Stimulated activated memory B cell treated with anti-CD40 and anti-IgM and Interleukin-4, amounts not matched to agents 10 μg/mL and 1 μg/mL and 100 μg/mL, for 72 hours (primary cell): ENCODE data around the gene CERS5.

ENCODE experiments used
- ATAC-seq: fragments of 150-1000 bp; cut with Tn5 transposase; 2 replicates; pipeline ENCODE4 v1.10.0; 2021
- H3K27ac Mint-ChIP-seq: one replicate; pipeline ENCODE4 v1.8.0; 2022; ENCODE audit warnings: mild to moderate bottlenecking, mixed read lengths
- H3K27me3 Mint-ChIP-seq: one replicate; pipeline ENCODE4 v1.8.0; 2022; ENCODE audit warnings: mixed read lengths
- H3K36me3 Mint-ChIP-seq: one replicate; pipeline ENCODE4 v1.8.0; 2022; ENCODE audit warnings: mixed read lengths
- H3K4me1 Mint-ChIP-seq: one replicate; pipeline ENCODE4 v1.8.0; 2022; ENCODE audit warnings: mixed read lengths
- H3K4me3 Mint-ChIP-seq: one replicate; pipeline ENCODE4 v1.8.0; 2022; ENCODE audit warnings: mild to moderate bottlenecking, moderate library complexity, mixed read lengths
- H3K9me3 Mint-ChIP-seq: one replicate; pipeline ENCODE4 v1.8.0; 2022; ENCODE audit warnings: mixed read lengths

CERS5 gene

GRCh38 chr12:50195832-50196231 lies 28.7 kb upstream of the CERS5 start:
- ATAC-seq, result no peak
- H3K27ac Mint-ChIP-seq, result no peak overlapping the region
- H3K9me3 Mint-ChIP-seq, result no peaks in the 10 kb centered on the region
- H3K27me3 Mint-ChIP-seq, result no peaks in the 10 kb centered on the region
- H3K4me1 Mint-ChIP-seq, result no peaks in the 10 kb centered on the region
- H3K4me3 Mint-ChIP-seq, result no peak overlapping the region
- H3K36me3 Mint-ChIP-seq, result peaks cover 32% of the 10 kb centered on the region

GRCh38 chr12:50192908-50193307 lies 25.7 kb upstream of the CERS5 start:
- H3K9me3 Mint-ChIP-seq, result no peaks in the 10 kb centered on the region
- ATAC-seq, result no peak
- no peaks in the 10 kb centered on the region for H3K27me3 Mint-ChIP-seq
- H3K4me3 Mint-ChIP-seq, result no peak overlapping the region
- H3K4me1 Mint-ChIP-seq, result peaks cover 15% of the 10 kb centered on the region
- no peak overlapping the region for H3K27ac Mint-ChIP-seq
- H3K36me3 Mint-ChIP-seq, result peaks cover 26% of the 10 kb centered on the region

- Mint-ChIP-seq H3K27ac (no peak overlapping the region), H3K36me3 (peaks cover 26% of the 10 kb centered on the region), H3K27me3 (no peaks in the 10 kb centered on the region), H3K9me3 (no peaks in the 10 kb centered on the region), H3K4me3 (no peak overlapping the region), H3K4me1 (peaks cover 21% of the 10 kb centered on the region)
- no peak for ATAC-seq
Measured at GRCh38 chr12:50192236-50192635, 25.1 kb upstream of the CERS5 start.

- no peaks in the 10 kb centered on the region for H3K9me3 Mint-ChIP-seq
- H3K4me3 Mint-ChIP-seq, result no peak overlapping the region
- peaks cover 33% of the 10 kb centered on the region for H3K4me1 Mint-ChIP-seq
- H3K36me3 Mint-ChIP-seq, result peaks cover 18% of the 10 kb centered on the region
- H3K27ac Mint-ChIP-seq, result no peak overlapping the region
- H3K27me3 Mint-ChIP-seq, result no peaks in the 10 kb centered on the region
- no peak for ATAC-seq
Measured at GRCh38 chr12:50190859-50191258, 23.7 kb upstream of the CERS5 start.

GRCh38 chr12:50188875-50189575 lies 21.9 kb upstream of the CERS5 start:
- H3K4me3 Mint-ChIP-seq, result peak overlapping the region; percentile 52
- H3K4me1 Mint-ChIP-seq, result peaks cover 48% of the 10 kb centered on the region
- no peaks in the 10 kb centered on the region for H3K27me3 Mint-ChIP-seq
- H3K36me3 Mint-ChIP-seq, result peaks cover 18% of the 10 kb centered on the region
- peak; percentile 44 for ATAC-seq
- peak overlapping the region; percentile 84 for H3K27ac Mint-ChIP-seq
- no peaks in the 10 kb centered on the region for H3K9me3 Mint-ChIP-seq

GRCh38 chr12:50188241-50188781 lies 21.1 kb upstream of the CERS5 start:
- peaks cover 52% of the 10 kb centered on the region for H3K4me1 Mint-ChIP-seq
- H3K9me3 Mint-ChIP-seq, result no peaks in the 10 kb centered on the region
- no peak for ATAC-seq
- H3K27me3 Mint-ChIP-seq, result no peaks in the 10 kb centered on the region
- peaks cover 18% of the 10 kb centered on the region for H3K36me3 Mint-ChIP-seq
- peak overlapping the region; percentile 84 for H3K27ac Mint-ChIP-seq
- no peak overlapping the region for H3K4me3 Mint-ChIP-seq

- peaks cover 11% of the 10 kb centered on the region for H3K36me3 Mint-ChIP-seq
- H3K9me3 Mint-ChIP-seq, result no peaks in the 10 kb centered on the region
- H3K27me3 Mint-ChIP-seq, result no peaks in the 10 kb centered on the region
- peaks cover 52% of the 10 kb centered on the region for H3K4me1 Mint-ChIP-seq
- peak overlapping the region; percentile 26 for H3K4me3 Mint-ChIP-seq
- peak; percentile 90 for ATAC-seq
- H3K27ac Mint-ChIP-seq, result peak overlapping the region; percentile 84
Measured at GRCh38 chr12:50187084-50187900, 20.1 kb upstream of the CERS5 start.

- Mint-ChIP-seq H3K4me3 (no peak overlapping the region), H3K36me3 (peaks cover 6% of the 10 kb centered on the region), H3K27ac (peak overlapping the region; percentile 84), H3K27me3 (no peaks in the 10 kb centered on the region), H3K4me1 (peaks cover 52% of the 10 kb centered on the region), H3K9me3 (no peaks in the 10 kb centered on the region)
- ATAC-seq, result no peak
Measured at GRCh38 chr12:50186681-50187080, 19.5 kb upstream of the CERS5 start.

GRCh38 chr12:50185970-50186663 lies 18.9 kb upstream of the CERS5 start:
- H3K27ac Mint-ChIP-seq, result peak overlapping the region; percentile 84
- H3K9me3 Mint-ChIP-seq, result no peaks in the 10 kb centered on the region
- ATAC-seq, result no peak
- H3K4me1 Mint-ChIP-seq, result peaks cover 52% of the 10 kb centered on the region
- H3K4me3 Mint-ChIP-seq, result no peak overlapping the region
- no peaks in the 10 kb centered on the region for H3K27me3 Mint-ChIP-seq
- peaks cover 10% of the 10 kb centered on the region for H3K36me3 Mint-ChIP-seq

- H3K4me3 Mint-ChIP-seq, result no peak overlapping the region
- no peaks in the 10 kb centered on the region for H3K27me3 Mint-ChIP-seq
- peaks cover 13% of the 10 kb centered on the region for H3K36me3 Mint-ChIP-seq
- peak overlapping the region; percentile 84 for H3K27ac Mint-ChIP-seq
- ATAC-seq, result no peak
- H3K4me1 Mint-ChIP-seq, result peaks cover 52% of the 10 kb centered on the region
- H3K9me3 Mint-ChIP-seq, result no peaks in the 10 kb centered on the region
Measured at GRCh38 chr12:50185301-50185895, 18.2 kb upstream of the CERS5 start.

GRCh38 chr12:50184261-50184660 lies 17.1 kb upstream of the CERS5 start:
- Mint-ChIP-seq H3K36me3 (peaks cover 12% of the 10 kb centered on the region), H3K27me3 (no peaks in the 10 kb centered on the region), H3K4me3 (no peak overlapping the region), H3K9me3 (no peaks in the 10 kb centered on the region), H3K27ac (peak overlapping the region; percentile 14), H3K4me1 (peaks cover 50% of the 10 kb centered on the region)
- no peak for ATAC-seq

GRCh38 chr12:50182461-50182860 lies 15.3 kb upstream of the CERS5 start:
- H3K9me3 Mint-ChIP-seq, result no peaks in the 10 kb centered on the region
- no peak overlapping the region for H3K4me3 Mint-ChIP-seq
- peaks cover 12% of the 10 kb centered on the region for H3K36me3 Mint-ChIP-seq
- no peaks in the 10 kb centered on the region for H3K27me3 Mint-ChIP-seq
- H3K27ac Mint-ChIP-seq, result no peak overlapping the region
- ATAC-seq, result no peak
- peaks cover 33% of the 10 kb centered on the region for H3K4me1 Mint-ChIP-seq

GRCh38 chr12:50181691-50182090 lies 14.5 kb upstream of the CERS5 start:
- H3K4me3 Mint-ChIP-seq, result no peak overlapping the region
- H3K27ac Mint-ChIP-seq, result no peak overlapping the region
- no peak for ATAC-seq
- no peaks in the 10 kb centered on the region for H3K27me3 Mint-ChIP-seq
- H3K36me3 Mint-ChIP-seq, result peaks cover 19% of the 10 kb centered on the region
- H3K9me3 Mint-ChIP-seq, result no peaks in the 10 kb centered on the region
- H3K4me1 Mint-ChIP-seq, result peaks cover 25% of the 10 kb centered on the region

GRCh38 chr12:50175716-50176026 lies 8.5 kb upstream of the CERS5 start:
- Mint-ChIP-seq H3K27ac (no peak overlapping the region), H3K9me3 (no peaks in the 10 kb centered on the region), H3K4me1 (no peaks in the 10 kb centered on the region), H3K4me3 (no peak overlapping the region), H3K27me3 (no peaks in the 10 kb centered on the region), H3K36me3 (peaks cover 12% of the 10 kb centered on the region)
- ATAC-seq, result no peak
